Kidney capillary endothelial cell (primary cell): ENCODE measurements around the gene SETD1A.
"Not testable (repeated sequence)": the region's sequence is repeated elsewhere in the genome, so short reads cannot be mapped to it uniquely, and the experiment has no call there.

Experiments used
- DNase-seq: peaks from one replicate; pipeline ENCODE4 v3.0.0-alpha.2; 2018; ENCODE audit warnings: low spot score

The SETD1A gene

DNA sequence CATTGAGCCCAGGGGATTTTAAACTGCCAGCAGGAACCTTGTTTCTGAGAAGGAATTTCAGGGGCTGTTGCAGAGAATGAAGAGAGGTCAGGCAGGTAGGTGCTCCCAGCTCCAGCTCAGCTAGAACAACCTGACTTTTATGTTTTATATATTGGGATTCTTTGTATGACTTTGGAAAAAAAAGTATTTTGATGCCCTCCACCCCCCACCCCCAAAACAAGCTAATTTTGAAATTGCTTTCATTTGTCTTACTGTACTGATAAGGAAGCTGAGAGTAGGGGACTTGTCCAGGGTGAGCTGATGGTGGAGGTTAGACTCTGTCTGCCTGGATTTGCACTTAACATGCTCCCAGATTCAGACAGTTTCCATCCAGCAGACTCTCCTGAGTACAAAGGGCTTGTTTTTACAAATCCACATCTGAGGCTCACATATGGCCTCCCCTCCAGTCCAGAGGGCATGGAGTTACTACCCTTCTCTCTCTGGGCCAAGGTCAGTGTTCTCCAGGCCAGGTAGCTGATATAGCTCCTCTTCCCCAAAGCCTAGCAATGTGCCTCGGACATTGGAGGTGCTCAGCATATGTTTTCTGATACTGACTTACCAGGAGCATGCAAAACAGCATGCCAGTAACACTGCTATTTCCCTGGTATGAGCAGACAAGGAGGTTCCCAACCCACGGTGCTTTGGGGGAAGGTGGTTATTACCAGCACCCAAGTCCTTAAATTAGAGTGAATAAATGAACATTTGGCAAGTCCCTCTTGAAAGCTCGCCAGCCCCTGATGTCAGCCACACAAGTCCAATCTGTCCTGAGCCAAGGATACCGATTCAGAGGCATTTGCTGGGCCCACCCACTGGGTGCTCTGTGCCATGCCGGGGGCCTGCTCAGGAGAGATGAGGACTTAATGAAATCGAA lies 41.6 kb downstream of the SETD1A start:
- DNase-seq, result no peak

DNA sequence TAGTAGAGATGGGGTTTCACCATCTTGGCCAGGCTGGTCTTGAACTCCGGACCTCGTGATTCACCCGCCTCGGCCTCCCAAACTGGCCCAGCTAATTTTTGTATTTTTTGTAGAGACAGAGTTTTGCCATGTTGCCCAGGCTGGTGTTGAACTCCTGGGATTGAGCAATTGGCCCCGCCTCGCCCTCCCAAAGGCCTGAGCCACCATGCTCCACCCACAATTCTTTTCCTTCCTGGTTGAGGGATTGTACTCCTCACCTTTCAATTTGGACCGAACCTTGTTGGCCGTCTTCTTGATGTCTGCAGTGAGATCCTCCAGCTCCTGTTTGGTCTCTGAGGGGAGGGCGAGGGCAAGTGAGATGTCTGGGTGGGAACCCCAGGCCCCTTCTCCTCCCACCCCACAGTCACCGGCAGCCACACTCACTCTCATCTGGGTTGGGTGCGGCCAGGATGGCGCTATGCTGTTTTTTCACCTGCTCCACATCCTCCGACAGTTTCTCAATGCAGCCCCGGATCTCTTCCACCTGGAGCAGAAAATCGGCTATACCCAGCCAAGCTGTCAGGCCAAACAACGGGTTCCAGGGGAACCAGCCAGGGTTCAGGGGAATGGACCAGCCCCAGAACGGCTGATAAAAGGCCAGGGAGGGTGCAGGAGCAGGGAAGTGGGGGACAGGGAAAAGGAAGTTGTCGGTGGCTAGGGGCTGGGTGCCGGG lies 43.3 kb downstream of the SETD1A start:
- no peak for DNase-seq

DNA sequence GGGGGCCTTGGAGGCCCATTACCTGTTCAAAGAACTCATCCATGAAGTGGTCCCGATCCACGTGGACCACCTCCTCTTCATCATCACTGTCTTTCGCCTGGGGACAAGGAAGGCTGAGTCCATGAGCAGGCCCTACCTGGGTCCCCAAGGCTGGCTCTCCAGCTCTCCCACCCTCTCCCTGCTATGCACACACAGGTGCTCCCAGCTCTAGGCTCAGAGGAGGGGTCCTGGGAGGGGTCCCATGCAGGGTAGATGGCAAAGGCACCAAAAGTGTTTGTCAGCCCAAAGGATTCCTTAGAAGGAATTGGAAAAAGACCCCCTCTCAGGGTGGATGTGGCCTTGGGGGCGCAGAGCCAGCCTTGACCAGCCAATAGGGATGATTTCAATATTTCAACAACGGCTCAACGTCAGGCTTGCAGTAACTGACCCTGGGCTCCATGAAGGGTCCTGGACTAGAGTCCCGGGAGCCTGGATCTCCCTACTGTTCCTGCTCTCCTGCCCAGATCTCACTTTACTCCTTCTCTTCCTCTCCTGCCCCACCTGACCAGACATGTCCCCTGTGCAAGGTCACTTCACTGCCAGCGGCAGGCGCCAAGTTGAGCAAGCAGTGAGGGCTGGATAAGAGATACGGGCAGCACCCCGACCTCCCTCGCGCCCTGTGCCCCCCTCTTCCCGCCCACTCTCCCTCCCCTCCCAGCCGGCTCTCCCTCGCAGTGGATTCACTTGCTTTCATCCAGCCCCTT lies 44.1 kb downstream of the SETD1A start:
- DNase-seq, result no peak

DNA sequence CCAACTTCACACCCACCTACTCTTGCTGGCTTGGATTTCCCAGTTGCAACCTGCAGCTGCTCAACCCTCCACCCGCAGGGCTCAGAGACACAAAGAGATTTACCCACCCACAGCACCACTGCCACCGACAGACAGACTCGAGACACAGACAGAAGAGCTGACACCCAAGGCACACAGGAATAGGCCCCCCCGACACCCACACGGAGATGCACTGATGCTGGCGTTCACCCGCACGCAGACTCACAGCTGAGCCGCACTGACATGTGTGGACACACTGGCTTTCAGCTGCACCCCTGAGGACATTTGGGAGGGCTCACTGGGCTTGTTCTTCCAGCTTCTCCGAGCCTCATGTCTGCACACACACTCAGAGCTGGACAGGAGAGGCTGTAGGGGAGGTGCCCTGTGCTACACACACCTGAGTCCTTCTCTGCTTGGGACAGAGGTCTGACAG lies 44.7 kb downstream of the SETD1A start:
- DNase-seq, result no peak

DNA sequence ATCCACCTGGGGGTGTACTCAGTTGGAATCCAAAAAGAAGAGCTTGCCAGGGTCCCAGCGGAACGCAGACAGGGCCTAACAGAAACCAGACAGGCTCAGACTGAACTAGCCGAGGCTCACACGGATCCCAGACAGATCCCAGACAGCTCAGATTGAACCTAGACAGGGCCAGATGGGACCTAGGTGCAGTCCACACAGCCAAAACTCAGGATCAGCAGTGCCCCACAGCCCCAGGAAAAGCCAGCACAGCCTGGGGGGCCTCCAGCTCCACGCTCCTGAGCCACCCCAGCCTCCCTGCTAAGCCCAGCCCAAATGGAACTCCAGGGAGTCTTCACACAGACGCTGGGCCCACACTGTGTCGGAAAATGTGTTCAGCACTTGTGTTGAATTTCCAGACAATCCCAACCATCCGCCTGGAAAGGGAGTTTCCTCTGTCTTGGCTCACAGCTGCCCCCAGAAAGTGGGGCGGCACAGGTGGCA lies 45.3 kb downstream of the SETD1A start:
- no peak for DNase-seq

DNA sequence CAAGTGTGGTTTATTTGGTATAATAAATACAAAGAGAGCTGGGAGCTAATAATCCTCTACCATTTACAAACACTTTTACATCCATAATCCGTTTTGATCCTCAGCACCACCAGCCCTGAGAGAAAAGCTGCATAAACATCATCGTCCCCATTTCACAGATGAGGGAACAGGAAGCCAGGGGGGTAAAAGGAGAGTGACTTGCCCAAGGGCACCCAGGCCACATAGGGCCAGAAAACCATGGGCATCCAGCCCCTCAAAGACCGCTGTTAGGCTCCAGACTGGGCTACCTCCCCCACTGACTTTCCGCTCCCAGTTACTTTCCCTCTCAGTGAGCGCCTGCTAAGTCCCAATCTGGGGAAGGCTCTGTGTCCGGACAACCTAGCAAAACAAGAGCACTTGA lies 46.2 kb downstream of the SETD1A start:
- DNase-seq, result no peak

DNA sequence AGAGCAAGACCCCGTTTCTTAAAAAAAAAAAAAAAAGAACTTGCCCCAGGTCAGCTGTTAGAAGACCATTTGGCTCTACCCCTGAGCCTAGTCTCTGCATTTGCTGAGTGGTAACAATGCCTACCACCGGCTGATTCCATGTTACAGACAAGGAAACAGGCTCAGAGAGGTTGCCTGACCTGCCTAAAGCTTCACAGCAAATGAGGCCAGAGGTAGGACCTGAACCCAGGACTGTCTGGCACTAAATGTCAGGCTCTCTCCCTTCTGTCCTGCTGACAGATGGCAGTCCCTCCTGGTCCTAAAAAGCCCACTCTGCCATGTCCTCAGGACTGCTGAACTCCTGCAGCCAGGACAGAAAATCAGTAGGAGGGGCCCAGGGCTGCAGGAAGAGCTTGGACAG lies 47.1 kb downstream of the SETD1A start:
- DNase-seq, result no peak

DNA sequence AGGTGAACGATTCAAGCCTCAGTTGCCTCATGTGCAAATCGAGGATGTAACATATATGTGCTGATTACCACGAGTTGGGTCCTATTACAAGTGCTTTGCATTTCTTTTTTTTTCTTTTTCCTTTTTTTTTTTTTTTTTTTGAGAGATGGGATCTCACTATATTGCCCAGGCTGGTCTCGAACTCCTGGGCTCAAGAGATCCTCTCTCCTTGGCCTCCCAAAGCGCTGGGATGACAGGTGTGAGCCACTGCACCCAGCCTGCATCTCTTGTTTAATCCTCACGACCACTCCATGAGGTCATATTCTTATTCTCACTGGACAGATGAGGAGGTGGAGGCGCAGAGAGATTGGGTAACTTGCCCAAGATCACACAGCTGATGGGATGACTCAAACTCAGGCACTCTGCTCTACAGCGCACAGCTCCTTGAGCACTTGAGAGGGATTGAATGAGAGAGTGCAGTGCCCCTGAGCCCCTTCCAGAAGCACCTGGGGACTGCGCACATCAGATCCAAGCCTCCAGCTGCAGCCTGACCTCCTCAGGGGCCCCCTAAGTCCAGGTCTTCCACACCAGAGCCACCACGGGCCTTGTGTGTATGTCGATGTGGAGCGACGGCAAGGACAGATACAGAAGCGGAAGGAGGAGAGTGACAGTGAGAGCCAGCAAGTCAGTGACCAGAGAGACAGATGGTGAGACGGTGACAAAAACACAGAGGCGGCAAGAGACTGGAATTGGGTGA lies 48.0 kb downstream of the SETD1A start:
- no peak for DNase-seq

DNA sequence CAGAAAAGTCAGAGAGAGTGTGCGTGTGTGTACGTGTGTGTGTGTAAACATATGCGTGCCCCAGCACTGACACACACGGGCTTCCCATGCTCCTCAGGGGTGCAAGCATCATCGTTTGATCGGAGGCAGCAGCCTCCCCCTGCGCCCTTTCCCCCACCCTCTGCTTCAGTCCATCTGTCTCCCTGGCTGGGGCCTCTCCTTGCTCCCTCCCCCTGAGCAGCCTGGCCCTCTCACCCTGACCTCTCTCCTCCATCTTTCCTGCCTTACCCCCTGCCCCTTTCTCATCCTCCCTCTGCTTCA lies 48.5 kb downstream of the SETD1A start:
- no peak for DNase-seq

DNA sequence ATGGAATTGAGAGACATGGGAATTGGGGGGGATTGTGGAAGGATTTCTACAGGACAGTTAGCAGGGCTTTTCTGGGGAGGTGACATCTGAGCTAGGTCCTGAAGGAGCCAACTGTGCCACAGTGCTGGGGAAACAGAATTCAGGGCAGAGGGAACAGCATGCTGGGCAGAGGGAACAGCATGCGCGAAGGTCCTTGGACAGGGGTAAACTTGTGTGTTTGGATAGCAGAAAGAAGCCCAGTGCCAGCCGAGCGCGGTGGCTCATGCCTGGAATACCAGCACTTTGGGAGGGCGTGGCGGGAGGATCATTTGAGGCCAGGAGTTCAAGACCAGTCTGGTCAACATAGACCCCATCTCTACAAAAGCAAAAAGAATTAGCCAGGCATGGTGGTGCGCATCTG lies 49.0 kb downstream of the SETD1A start:
- DNase-seq, result no peak

DNA sequence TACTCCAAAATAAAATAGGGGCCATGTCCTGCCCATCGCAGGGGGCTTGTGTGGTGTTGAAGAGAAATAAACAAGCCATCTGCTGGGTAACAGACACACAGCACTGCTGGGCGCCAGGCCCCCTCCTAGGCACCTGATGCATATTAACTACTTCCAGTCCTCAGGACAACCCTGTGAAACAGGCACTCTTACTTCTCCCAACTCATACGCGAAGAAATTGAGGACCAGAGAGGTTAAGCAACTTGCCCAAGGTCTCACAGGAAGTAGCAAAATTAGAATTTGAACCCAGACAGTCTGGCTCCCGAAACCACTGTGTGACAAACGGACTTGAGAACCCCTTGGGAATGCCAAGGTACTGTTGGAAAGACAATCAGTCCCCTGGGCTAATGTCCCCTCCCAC lies 50.1 kb downstream of the SETD1A start:
- DNase-seq, result no peak

DNA sequence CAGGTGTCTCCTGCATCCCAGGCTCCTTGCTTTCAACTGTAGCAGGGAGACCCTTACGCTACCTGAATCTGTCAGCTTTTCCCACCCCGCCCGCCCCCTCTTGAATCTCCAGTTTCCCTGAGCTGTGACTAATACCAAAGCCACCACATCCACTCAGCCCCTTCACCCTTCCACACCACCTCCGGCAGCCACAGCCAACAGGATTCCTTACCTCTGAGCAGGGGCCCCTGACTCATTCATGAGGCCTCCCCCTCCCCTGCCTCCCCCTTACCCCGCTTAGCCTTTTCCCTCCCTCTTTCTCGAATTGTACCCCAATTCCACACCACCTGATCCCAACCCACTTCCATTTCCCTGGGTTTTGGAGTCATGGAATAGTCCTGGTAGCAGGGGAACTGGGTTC lies 50.6 kb downstream of the SETD1A start:
- DNase-seq, result no peak

DNA sequence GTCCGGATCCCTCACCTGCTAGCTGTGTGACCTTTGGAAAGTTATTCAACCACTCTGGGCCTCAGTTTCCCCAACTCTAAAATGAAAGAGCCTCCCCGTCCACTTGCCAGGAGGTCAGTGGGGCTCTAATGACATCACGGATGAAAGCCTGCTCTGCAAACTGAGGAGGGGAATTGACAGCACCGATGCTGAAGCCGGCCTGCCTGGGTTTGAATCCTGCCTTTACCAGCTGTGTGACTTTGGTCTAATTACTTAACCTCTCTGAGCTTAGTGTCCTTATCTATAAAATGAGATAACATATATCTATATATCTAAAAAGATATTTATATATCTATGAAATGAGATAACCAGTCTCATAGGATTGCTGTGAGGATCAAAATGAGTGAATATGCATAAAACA lies 51.0 kb downstream of the SETD1A start:
- no peak for DNase-seq

DNA sequence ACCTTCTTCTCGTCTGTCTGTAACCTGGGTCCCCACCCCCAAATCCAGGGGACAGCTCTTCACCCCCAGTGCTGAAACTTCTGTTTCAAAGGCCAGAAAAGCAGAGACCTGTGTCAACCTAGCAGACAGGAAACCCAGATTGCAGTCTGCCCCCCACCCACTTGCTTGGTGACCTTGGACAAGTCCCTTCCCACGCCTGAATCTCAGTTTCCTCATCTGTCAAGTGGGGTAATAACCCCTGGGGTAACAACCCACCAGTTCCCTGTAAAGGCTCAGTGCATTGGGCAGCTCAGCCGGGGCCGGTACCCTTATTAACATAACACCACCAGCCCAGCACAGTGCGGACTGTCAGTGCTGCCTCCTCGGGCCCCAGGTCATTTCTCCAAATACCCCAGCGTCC lies 51.6 kb downstream of the SETD1A start:
- no peak for DNase-seq

DNA sequence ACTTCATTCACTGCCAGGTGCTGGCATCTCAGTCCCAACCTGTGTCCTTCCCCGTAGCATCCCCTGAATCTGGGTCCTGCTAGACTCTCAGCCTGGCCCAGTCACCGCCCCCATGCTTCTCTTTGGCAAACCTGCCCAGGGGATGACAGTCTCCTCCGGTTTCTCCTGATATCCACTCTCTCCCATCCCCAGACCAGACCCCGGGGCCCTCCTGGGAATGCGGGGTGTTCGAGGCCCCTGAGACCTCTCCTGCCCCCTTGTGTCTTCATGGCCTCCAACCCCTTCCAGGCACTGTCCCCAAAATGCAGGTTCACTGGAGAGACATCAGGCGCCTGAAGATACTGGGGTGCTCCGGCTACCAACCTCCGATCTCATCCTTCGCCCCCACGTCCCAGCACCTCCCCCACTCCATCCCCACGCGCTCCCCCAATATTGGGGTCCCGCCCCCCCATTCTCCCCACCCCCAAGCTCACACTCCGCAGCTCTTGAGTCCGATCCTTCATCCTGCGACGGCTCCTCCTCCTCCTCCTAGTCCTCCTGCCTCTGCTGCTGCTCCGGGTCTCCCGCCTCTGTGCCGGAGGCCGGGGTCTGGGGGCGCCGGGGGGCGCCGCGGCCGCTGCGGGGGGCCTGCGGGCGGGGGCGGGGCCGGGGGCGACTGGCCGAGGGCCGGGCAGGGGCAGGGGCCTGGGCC lies 52.5 kb downstream of the SETD1A start:
- DNase-seq, result no peak

DNA sequence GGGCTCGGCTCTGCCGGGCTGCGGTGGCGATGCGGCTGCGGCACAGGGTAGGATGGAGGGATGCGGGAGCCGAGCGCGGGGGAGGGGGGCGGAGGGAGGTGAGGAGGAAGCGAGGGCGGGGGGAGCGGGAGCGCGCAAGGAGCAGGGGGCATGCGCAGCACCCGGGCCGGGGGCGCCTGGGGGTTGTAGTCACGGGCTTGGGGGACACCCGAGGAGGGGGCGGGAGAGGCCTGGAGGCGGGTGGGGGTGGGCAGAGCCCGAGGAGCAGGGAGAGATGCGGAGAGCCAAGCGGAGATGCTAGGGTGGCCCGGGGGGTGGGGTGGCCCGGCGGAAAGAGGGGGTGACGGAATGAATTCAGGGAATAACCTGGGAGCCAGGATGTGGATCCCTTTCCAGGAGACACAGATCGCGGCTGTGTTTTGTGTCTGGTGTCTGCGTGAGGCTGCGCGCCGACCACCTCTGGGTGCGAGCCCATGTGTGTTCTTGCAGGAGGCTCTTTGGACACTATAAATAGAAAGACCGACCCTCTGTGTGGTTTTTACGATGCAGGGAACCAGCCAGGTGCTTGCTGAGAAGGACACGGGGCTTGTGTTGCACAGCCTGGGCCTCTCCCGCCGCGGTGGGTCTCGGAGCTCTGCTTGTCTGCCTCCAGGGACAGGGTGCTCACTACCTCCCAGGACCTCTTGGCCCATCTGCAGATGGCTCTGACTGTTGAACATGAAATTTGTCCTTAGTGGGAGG lies 53.2 kb downstream of the SETD1A start, which contains the start of gene STX1B:
STX1B (minus strand) TSS at position 54 of the 741 bp plus-strand sequence. CDS start 242 bp downstream, outside the sequence.
- no peak for DNase-seq

DNA sequence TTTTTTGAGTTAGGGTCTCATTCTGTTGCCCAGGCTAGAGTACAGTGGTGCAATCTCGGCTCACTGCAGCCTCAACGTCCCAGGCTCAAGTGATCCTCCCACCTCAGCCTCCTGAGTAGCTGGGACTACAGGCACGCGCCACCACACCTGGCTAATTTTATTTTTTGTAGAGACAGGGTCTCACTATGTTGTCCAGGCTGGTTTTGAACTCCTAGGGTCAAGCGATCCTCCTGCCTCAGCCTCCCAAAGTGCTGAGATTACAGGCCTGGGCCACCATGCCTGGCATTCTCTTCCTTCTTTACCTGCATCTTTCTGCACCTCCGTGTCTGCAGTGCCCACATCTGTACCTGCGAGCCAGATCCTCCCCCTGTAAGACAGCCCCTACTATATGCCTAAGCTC lies 54.3 kb downstream of the SETD1A start:
- DNase-seq, result not testable (repeated sequence)

DNA sequence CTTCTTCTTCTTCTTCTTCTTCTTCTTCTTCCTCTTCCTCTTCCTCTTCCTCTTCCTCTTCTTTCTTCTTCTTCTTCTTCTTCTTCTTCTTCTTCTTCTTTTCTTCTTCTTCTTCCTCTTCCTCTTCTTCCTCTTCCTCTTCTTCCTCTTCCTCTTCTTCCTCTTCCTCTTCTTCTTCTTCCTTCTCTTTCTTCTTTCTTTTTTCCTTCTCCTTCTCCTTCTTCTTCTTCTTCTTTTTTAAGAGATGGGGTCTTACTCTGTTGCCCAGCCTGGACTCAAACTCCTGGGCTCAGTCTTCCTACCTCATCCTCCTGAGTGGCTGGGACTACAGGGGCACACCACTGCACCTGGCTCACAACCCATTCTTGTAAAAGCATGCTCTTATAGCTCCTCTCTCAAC lies 55.7 kb downstream of the SETD1A start:
- DNase-seq, result not testable (repeated sequence)

DNA sequence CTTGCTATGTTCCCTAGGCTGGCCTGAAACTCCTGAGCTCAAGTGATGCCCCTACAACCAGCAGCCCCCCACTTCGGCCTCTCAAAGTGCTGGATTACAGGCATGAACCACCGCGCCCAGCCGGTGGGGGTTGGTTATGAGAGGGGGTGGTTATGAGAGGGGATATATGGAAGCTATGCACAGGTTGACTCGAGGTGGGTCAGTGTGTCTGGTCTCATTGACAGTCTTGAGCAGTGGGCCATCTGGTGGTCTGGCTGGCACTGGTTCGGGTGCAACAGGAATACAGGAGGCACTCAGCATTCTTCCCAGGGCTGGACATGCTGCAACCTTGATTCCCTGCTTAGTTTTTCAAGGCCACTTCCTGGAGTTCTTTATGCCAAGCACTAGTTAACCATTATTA lies 58.5 kb downstream of the SETD1A start:
- DNase-seq, result no peak

DNA sequence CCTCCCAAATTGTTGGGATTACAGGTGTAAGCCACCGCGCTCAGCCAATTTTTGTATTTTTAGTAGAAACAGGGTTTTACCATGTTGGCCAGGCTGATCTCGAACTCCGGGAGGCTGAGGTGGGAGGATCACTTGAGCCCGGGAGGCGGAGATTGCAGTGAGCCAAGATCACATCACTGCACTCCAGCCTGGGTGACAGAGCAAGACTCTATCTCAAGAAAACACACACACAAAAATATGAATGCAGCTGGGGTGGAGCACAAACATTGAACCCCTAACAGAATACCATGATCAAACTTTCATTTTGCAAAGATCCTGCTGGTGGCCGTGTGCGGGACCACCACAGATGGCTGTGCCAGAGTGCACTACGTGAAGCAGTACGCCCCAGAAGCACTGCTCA lies 60.2 kb downstream of the SETD1A start:
- DNase-seq, result not testable (repeated sequence)

DNA sequence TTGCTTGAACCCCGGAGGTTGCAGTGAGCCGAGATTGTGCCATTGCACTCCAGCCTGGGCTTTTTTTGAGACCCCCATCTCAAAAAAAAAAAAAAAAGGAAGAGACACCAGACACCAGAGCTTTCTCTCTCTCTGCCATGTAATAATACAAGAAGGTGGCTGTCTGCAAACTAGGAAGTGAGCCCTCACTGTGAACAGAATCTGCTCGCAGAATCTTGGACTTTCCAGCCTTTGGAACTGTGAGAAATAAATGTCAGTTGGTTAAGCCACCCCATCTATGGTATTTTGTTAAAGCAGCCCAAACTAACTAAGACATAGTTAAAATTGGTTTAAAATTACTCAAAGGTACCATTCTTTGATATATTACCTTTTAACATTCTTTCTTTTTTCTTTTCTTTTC lies 63.0 kb downstream of the SETD1A start:
- DNase-seq, result no peak
